ENCODE data around the gene RNASE7. TPM values are rescaled to one million over a fixed set of nuclear protein-coding genes. Genes with fewer than 3 reads are reported as not detected.

Gene RNASE7, protein sequence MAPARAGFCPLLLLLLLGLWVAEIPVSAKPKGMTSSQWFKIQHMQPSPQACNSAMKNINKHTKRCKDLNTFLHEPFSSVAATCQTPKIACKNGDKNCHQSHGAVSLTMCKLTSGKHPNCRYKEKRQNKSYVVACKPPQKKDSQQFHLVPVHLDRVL
- total RNA-seq = not detected

- TF ChIP-seq, protein P1, sequence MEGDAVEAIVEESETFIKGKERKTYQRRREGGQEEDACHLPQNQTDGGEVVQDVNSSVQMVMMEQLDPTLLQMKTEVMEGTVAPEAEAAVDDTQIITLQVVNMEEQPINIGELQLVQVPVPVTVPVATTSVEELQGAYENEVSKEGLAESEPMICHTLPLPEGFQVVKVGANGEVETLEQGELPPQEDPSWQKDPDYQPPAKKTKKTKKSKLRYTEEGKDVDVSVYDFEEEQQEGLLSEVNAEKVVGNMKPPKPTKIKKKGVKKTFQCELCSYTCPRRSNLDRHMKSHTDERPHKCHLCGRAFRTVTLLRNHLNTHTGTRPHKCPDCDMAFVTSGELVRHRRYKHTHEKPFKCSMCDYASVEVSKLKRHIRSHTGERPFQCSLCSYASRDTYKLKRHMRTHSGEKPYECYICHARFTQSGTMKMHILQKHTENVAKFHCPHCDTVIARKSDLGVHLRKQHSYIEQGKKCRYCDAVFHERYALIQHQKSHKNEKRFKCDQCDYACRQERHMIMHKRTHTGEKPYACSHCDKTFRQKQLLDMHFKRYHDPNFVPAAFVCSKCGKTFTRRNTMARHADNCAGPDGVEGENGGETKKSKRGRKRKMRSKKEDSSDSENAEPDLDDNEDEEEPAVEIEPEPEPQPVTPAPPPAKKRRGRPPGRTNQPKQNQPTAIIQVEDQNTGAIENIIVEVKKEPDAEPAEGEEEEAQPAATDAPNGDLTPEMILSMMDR (IDR thresholded peaks at IDR 0.05; ENCODE audit: low read depth) = no peak
Measured at GRCh38 chr14:21041676-21042433, at the start of gene RNASE7. Gene RNASE7, plus strand, starts transcription at chr14:21042362. Its CDS starts 631 bp downstream, at chr14:21042993.

DNA sequence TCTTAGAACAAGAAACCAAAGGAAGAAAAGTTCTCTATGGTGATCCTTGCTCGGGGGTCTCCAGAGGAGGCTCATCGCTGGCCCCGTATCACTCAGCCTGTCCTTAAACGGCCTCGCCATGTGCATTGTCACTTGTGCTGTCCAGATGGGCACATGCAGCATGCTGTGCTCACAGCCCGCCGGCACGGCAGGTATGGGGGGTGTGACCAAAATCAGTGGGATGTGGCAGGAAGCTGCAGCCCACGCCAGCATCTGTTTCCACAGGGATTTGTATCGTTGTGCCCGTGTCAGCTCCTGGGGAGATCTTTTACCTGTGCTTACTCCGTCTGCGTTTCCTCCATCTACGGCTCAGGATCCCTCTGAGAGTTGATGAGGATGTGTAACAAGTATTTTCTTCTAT is 45.6 kb upstream of the RNASE7 start:
- TF ChIP-seq, protein P1 (IDR thresholded peaks at IDR 0.05; ENCODE audit: low read depth) = no peak

DNA sequence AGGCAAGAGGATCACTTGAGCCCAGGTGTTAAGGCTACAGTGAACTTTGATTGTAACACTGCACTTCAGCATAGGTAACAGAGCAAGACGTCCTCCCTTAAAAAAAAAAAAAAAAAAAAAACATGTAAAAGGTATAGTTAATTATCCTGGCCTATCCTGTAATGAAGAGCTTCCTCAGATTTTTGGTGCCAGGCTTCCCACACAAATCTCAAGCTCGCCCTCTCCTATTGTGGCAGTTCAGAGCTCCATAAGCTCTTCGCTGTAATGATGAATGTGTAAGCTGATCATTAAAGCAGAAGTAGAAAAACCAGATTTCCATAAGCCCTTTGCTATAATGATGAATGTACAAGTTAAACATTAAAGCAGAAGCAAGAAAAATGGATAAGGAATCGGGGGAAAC is 45.0 kb upstream of the RNASE7 start:
- TF ChIP-seq, protein P1 (IDR thresholded peaks at IDR 0.05; ENCODE audit: low read depth) = no peak

DNA sequence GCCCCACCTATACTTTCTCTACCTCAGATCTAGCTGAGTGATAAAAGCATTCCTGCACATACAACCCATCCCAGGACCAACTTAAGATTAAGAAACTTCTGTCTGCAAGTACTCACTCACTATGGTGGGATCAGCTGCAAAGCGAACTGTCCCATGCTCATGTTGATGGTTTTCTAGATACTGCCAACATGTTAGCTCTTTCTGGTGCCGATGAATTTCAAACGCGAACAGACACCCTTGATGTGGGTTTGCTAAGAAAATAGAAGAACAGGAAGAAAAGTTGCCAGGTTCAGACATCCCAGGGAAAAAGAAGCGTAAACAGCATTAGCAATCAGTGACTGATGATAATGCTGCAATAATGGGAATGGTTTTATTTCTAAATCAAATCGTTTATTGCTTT is 44.6 kb upstream of the RNASE7 start:
- TF ChIP-seq, protein P1 (IDR thresholded peaks at IDR 0.05; ENCODE audit: low read depth) = no peak

DNA sequence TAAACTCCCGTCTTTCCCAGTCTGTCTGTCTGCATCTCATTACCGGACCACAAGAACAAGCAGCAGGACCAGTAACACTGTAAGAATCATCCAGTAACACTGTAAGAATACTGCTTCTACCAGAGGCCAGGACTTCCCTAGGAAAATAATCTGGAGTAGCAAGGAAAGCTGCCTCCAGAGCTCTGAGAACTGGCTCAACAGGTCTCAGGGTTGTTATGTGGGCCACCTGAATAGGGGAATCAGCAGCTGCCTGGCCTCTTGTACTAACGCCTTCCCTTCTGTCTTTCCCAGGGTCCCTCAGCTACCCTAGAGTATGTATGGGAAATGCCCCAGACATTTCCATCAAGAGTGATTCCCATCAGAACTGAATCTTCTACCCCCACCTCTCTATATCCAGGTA is 44.0 kb upstream of the RNASE7 start:
- TF ChIP-seq, protein P1 (IDR thresholded peaks at IDR 0.05; ENCODE audit: low read depth) = no peak

GRCh38 chr14:20998674-20999366 is 43.3 kb upstream of the RNASE7 start, which contains the start of gene SLC39A2:
Gene SLC39A2, plus strand, starts transcription at chr14:20999293. Its CDS starts 154 bp downstream, at chr14:20999447.
- TF ChIP-seq, protein P1 (IDR thresholded peaks at IDR 0.05; ENCODE audit: low read depth) = no peak

GRCh38 chr14:20999591-20999990 is 42.6 kb upstream of the RNASE7 start:
- TF ChIP-seq, protein P1 (IDR thresholded peaks at IDR 0.05; ENCODE audit: low read depth) = no peak
